Thoracic aorta (tissue), 2 donors: ENCODE data around the gene CD300LG. TPM values are rescaled to one million over a fixed set of nuclear protein-coding genes. Genes with fewer than 3 reads are reported as not detected.
"Not testable (repeated sequence)": the region's sequence is repeated elsewhere in the genome, so short reads cannot be mapped to it uniquely, and the experiment has no call there.

Experiments used
- ATAC-seq: fragments of 150-250 bp; one replicate; pipeline ENCODE4 v1.8.0; 2017; ENCODE audit warnings: low read depth; ENCODE audit not compliant: insufficient number of reproducible peaks, low FRiP score
- DNase-seq: peaks from one replicate; pipeline ENCODE4 v3.0.0-alpha.2; 2020; ENCODE audit warnings: low spot score
- H3K27ac ChIP-seq, 2 donors: fragments of 200-600 bp; sonication (generic); 1 replicate in 1 of 2; 2 replicates in 1 of 2; pipeline ENCODE4 v1.5.1; 2016; ENCODE audit warnings: mild to moderate bottlenecking in 2 of 2, moderate library complexity in 2 of 2
- H3K27me3 ChIP-seq: fragments of 200-600 bp; sonication (generic); replicated peaks from 2 replicates; pipeline ENCODE4 v1.6.0; 2016; ENCODE audit warnings: mild to moderate bottlenecking; ENCODE audit not compliant: insufficient read depth
- H3K36me3 ChIP-seq: fragments of 200-600 bp; sonication (generic); one replicate; pipeline ENCODE4 v1.5.1; 2016
- H3K4me1 ChIP-seq, 2 donors: fragments of 200-600 bp; sonication (generic); 1 replicate in 1 of 2; 2 replicates in 1 of 2; pipeline versions ENCODE4 v1.5.1 to v1.6.0; 2016; ENCODE audit warnings: low read depth in 2 of 2, mild to moderate bottlenecking in 1 of 2; ENCODE audit not compliant: control insufficient read depth in 1 of 2
- H3K4me3 ChIP-seq: fragments of 200-600 bp; sonication (generic); 2 replicates; pipeline ENCODE4 v1.5.1; 2016; ENCODE audit warnings: mild to moderate bottlenecking
- H3K9me3 ChIP-seq: fragments of 200-600 bp; sonication (generic); 2 replicates; pipeline ENCODE4 v1.5.1; 2016
- CTCF ChIP-seq: fragments of 200-600 bp; sonication (generic); IDR thresholded peaks from one replicate; pipeline ENCODE4 v1.5.1; 2019; ENCODE audit warnings: antibody characterized with exemption
- total RNA-seq, 2 donors: library from RNA; depleted of rRNA; stranded (reverse); fragments of >200 nt; gene quantifications; one replicate each; pipeline versions ENCODE4 v1.1.0 to v1.2.3, GENCODE V29; 2016

Gene CD300LG
- total RNA-seq: 1 to 10 TPM in 1 of 2 donors, under 1 TPM in 1; 0.35 to 3.2 TPM

- Histone ChIP-seq H3K4me3 (no peak within 1 kb of the TSS), H3K4me1 (peaks cover 2 to 14% of the 10 kb centered on the region in 2 donors), H3K27ac (peak within 1 kb of the TSS; percentile 10 to 64), H3K27me3 (no peaks in the 10 kb centered on the region), H3K9me3 (no peaks in the 10 kb centered on the region), H3K36me3 (no peaks in the 10 kb centered on the region)
- DNase-seq: no peak
- no peak for TF ChIP-seq CTCF
- no peak for ATAC-seq
Observed at GRCh38 chr17:43846963-43847371, at the start of gene CD300LG. CD300LG (plus strand) TSS chr17:43847176; CDS start chr17:43847217, 41 bp downstream.

GRCh38 chr17:43798024-43798423 is 49.0 kb upstream of the CD300LG start:
- not testable (repeated sequence) for H3K9me3 ChIP-seq, H3K36me3 ChIP-seq, H3K27me3 ChIP-seq, H3K4me1 ChIP-seq, H3K27ac ChIP-seq, DNase-seq, ATAC-seq, H3K4me3 ChIP-seq

- H3K36me3 ChIP-seq: peaks cover 7% of the 10 kb centered on the region
- DNase-seq (no peak), ATAC-seq (no peak)
- no peak overlapping the region for H3K27ac ChIP-seq
- TF ChIP-seq CTCF: no peak
- H3K9me3 ChIP-seq: no peaks in the 10 kb centered on the region
- no peaks in the 10 kb centered on the region for H3K4me1 ChIP-seq
- H3K27me3 ChIP-seq: no peaks in the 10 kb centered on the region
- H3K4me3 ChIP-seq: no peak overlapping the region
Observed at GRCh38 chr17:43799047-43799446, 47.9 kb upstream of the CD300LG start.

- no peak for TF ChIP-seq CTCF
- no peak overlapping the region for H3K27ac ChIP-seq
- no peaks in the 10 kb centered on the region for H3K4me1 ChIP-seq
- peaks cover 7% of the 10 kb centered on the region for H3K36me3 ChIP-seq
- DNase-seq (no peak), ATAC-seq (no peak)
- H3K27me3 ChIP-seq: no peaks in the 10 kb centered on the region
- no peaks in the 10 kb centered on the region for H3K9me3 ChIP-seq
- H3K4me3 ChIP-seq: no peak overlapping the region
Observed at GRCh38 chr17:43800736-43801135, 46.2 kb upstream of the CD300LG start.

- DNase-seq (no peak), ATAC-seq (no peak)
- Histone ChIP-seq H3K9me3 (no peaks in the 10 kb centered on the region), H3K27ac (no peak overlapping the region), H3K27me3 (no peaks in the 10 kb centered on the region), H3K4me3 (no peak overlapping the region), H3K36me3 (peaks cover 7% of the 10 kb centered on the region), H3K4me1 (no peaks in the 10 kb centered on the region)
- TF ChIP-seq CTCF: no peak
Observed at GRCh38 chr17:43801844-43802243, 45.1 kb upstream of the CD300LG start.

- Histone ChIP-seq H3K27ac (no peak overlapping the region), H3K9me3 (no peaks in the 10 kb centered on the region), H3K4me3 (no peak overlapping the region), H3K27me3 (no peaks in the 10 kb centered on the region), H3K36me3 (peaks cover 9% of the 10 kb centered on the region), H3K4me1 (no peaks in the 10 kb centered on the region)
- TF ChIP-seq CTCF: no peak
- DNase-seq: no peak
- ATAC-seq: no peak
Observed at GRCh38 chr17:43803758-43804157, 43.2 kb upstream of the CD300LG start.
